ENCODE measurements around the gene FILIP1. TPM values are rescaled to one million over a fixed set of nuclear protein-coding genes. Genes with fewer than 3 reads are reported as not detected.

The FILIP1 gene, protein sequence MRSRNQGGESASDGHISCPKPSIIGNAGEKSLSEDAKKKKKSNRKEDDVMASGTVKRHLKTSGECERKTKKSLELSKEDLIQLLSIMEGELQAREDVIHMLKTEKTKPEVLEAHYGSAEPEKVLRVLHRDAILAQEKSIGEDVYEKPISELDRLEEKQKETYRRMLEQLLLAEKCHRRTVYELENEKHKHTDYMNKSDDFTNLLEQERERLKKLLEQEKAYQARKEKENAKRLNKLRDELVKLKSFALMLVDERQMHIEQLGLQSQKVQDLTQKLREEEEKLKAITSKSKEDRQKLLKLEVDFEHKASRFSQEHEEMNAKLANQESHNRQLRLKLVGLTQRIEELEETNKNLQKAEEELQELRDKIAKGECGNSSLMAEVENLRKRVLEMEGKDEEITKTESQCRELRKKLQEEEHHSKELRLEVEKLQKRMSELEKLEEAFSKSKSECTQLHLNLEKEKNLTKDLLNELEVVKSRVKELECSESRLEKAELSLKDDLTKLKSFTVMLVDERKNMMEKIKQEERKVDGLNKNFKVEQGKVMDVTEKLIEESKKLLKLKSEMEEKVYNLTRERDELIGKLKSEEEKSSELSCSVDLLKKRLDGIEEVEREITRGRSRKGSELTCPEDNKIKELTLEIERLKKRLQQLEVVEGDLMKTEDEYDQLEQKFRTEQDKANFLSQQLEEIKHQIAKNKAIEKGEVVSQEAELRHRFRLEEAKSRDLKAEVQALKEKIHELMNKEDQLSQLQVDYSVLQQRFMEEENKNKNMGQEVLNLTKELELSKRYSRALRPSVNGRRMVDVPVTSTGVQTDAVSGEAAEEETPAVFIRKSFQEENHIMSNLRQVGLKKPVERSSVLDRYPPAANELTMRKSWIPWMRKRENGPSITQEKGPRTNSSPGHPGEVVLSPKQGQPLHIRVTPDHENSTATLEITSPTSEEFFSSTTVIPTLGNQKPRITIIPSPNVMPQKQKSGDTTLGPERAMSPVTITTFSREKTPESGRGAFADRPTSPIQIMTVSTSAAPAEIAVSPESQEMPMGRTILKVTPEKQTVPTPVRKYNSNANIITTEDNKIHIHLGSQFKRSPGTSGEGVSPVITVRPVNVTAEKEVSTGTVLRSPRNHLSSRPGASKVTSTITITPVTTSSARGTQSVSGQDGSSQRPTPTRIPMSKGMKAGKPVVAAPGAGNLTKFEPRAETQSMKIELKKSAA (N-terminal part only)
- total RNA-seq = not detected
- polyA plus RNA-seq = under 1 TPM; 0.02 to 0.11 (median 0.02) TPM
- 0 to 0.07 (median 0) reads per million in 6 experiments for total RNA-seq

DNA sequence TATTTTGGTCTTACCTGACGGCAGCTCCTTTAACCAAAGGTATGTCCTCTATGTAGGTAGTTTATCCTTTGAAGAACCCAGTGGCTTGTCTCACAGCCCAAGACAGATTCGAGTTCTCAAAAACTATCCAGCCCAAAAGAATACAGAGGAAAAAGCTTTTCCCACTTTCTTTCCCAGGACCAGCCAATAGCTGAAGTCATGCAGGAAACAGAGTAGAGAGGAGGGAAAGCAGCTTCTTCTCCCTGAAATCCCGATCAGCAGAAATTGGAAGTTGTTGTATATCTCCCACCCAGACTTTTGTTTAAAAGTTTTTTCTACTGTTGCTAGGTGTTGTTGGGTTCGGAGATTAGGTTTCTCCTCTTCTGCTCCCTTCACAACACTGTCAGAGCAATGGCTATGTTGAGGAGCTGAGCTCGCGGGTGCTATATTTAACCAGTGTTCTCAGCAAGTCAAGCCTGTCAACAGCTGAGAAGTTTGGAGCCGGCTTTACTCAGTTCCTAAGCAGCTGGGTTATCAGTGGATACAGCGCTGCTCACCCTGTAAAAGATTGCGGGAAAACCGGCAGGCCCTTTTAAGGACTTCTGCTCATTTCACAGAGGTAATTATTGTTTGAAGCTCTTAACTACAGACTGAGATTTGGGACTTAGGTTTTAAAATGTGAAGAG lies at the start of gene FILIP1:
Gene FILIP1, minus strand, starts transcription at position 401 of the 665 bp plus-strand sequence. CDS start 78,828 bp downstream, outside the sequence.
- DNase-seq = no peak
- no peaks in the 10 kb centered on the region for H3K9me3 Mint-ChIP-seq
- peaks cover 7 to 66% (median 33%) of the 10 kb centered on the region in 5 donors for H3K27me3 Mint-ChIP-seq
- ATAC-seq = no peak
- H3K27ac Mint-ChIP-seq = no peak within 1 kb of the TSS
- H3K36me3 Mint-ChIP-seq = no peaks in the 10 kb centered on the region
- H3K4me1 Mint-ChIP-seq = peaks cover 0 to 2% (median 0%) of the 10 kb centered on the region in 4 donors
- POLR2A ChIA-PET = no interaction called here
- no peak within 1 kb of the TSS for H3K4me3 Mint-ChIP-seq

- Mint-ChIP-seq H3K27ac (no peak overlapping the region), H3K4me3 (no peak overlapping the region), H3K36me3 (no peaks in the 10 kb centered on the region), H3K27me3 (peaks cover 0 to 26% (median 8%) of the 10 kb centered on the region in 5 donors), H3K9me3 (peaks cover 0 to 4% (median 0%) of the 10 kb centered on the region in 9 donors), H3K4me1 (no peaks in the 10 kb centered on the region)
- DNase-seq = no peak
- ATAC-seq = no peak
- POLR2A ChIA-PET = no interaction called here
Measured at GRCh38 chr6:75543311-75543710, 49.7 kb upstream of the FILIP1 start.

GRCh38 chr6:75539136-75539535 lies 45.5 kb upstream of the FILIP1 start:
- Mint-ChIP-seq H3K4me1 (no peaks in the 10 kb centered on the region), H3K9me3 (peaks cover 0 to 4% (median 0%) of the 10 kb centered on the region in 9 donors), H3K4me3 (no peak overlapping the region), H3K27ac (no peak overlapping the region), H3K27me3 (peaks cover 2 to 30% (median 11%) of the 10 kb centered on the region in 5 donors), H3K36me3 (peaks cover 0 to 1% (median 0%) of the 10 kb centered on the region in 3 donors)
- ATAC-seq (no peak), DNase-seq (no peak)
- POLR2A ChIA-PET = no interaction called here

DNA sequence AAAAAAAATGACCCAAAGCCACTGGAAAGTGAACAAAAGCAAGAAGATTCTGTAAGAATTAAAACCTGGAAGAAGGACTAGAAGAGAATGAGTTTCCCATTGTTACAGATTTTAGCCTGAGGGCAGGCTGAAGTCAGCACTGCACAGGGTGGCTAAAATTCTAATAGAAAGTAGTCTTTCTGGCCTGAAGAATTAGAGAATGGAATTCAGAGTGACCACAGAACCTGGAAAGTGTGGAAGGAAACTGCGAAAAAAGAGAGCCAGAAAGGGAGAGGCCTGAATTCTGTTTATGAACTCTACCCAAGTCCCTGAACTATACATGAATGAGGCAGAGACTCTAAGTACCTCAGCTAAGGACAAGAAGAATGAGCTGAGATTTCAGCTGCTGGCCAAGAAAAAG lies 38.9 kb upstream of the FILIP1 start:
- Mint-ChIP-seq H3K36me3 (peaks cover 0 to 3% (median 0%) of the 10 kb centered on the region in 3 donors), H3K27ac (no peak overlapping the region)
- POLR2A ChIA-PET = no interaction called here

DNA sequence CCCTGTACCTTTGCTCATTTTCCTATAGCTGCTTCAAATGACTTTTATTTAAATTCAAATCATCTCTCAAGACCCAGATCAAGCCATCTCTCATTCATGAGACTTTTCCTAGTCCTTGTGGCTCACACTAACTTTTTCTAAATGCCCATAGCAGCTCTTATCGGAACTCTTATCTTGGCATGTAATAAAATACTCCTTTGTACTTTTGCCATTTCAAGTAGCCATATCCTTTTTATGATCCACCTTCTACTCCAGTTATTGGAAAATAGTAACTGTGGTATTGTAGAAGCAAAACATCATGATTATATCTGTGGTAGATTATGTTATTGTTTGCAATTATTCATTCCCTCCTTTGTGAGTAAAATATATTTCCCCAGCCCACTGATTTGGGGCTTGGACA lies 37.6 kb upstream of the FILIP1 start:
- POLR2A ChIA-PET = no interaction called here
- Mint-ChIP-seq H3K36me3 (peaks cover 0 to 3% (median 0%) of the 10 kb centered on the region in 3 donors), H3K27me3 (peaks cover 10 to 41% (median 20%) of the 10 kb centered on the region in 5 donors), H3K4me1 (no peaks in the 10 kb centered on the region), H3K9me3 (peaks cover 0 to 8% (median 0%) of the 10 kb centered on the region in 9 donors), H3K4me3 (no peak overlapping the region), H3K27ac (peak overlapping the region in 1 of 10 donors; percentile 35)
- ATAC-seq (no peak), DNase-seq (no peak)

More for the DNA sequence above, 38.9 kb upstream of the FILIP1 start:
- H3K4me3 Mint-ChIP-seq = no peak overlapping the region
- DNase-seq = no peak
- peaks cover 0 to 8% (median 0%) of the 10 kb centered on the region in 9 donors for H3K9me3 Mint-ChIP-seq
- ATAC-seq = no peak
- peaks cover 7 to 37% (median 20%) of the 10 kb centered on the region in 5 donors for H3K27me3 Mint-ChIP-seq
- H3K4me1 Mint-ChIP-seq = no peaks in the 10 kb centered on the region

DNA sequence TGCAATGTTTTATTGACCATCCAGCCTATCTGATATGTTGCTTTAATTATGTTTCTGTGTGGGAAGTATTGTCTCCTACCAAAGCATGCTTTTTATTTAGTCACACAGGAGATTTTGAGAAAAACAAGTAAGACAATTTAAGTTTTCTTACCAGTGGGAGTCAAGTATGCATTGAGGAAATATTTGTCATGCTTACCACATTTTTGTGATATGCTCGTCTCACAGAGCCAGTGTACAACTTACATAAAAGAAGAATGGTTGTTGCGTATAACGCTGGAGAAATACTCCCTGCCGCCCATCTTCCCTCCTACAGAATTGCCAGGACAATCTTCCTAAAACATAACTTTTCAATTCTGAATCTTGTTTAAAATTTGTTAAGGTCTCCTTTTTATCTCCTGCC lies 37.1 kb upstream of the FILIP1 start:
- Mint-ChIP-seq H3K4me1 (no peaks in the 10 kb centered on the region), H3K27ac (no peak overlapping the region), H3K36me3 (peaks cover 0 to 3% (median 0%) of the 10 kb centered on the region in 3 donors), H3K4me3 (no peak overlapping the region), H3K27me3 (peaks cover 10 to 41% (median 19%) of the 10 kb centered on the region in 5 donors), H3K9me3 (peaks cover 0 to 8% (median 0%) of the 10 kb centered on the region in 9 donors)
- DNase-seq (no peak), ATAC-seq (no peak)
- POLR2A ChIA-PET = no interaction called here

DNA sequence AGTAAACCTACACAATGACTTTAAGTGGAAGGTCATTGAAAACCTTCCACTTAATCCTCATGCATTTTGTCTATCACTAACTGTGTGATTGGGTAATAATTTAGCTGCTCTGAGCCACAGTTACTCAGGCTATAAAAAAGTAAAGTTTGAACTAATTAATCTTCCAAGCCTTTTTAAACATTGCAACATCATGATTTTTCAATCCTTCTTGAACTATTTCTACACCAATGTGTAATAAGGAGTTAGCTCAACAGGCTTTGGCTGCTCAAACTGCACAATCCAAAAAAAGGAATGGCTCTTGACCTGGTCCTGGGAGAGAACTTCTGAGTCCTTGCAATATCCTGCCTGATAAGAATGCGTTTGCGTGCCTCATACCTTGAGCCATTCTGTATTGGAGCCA lies 34.8 kb upstream of the FILIP1 start:
- no peak overlapping the region for H3K27ac Mint-ChIP-seq
- H3K4me1 Mint-ChIP-seq = no peaks in the 10 kb centered on the region
- no peak overlapping the region for H3K4me3 Mint-ChIP-seq
- peaks cover 0 to 8% (median 0%) of the 10 kb centered on the region in 9 donors for H3K9me3 Mint-ChIP-seq
- no peaks in the 10 kb centered on the region for H3K36me3 Mint-ChIP-seq
- POLR2A ChIA-PET = no interaction called here
- peaks cover 6 to 47% (median 16%) of the 10 kb centered on the region in 5 donors for H3K27me3 Mint-ChIP-seq
- DNase-seq = no peak
- ATAC-seq = no peak

DNA sequence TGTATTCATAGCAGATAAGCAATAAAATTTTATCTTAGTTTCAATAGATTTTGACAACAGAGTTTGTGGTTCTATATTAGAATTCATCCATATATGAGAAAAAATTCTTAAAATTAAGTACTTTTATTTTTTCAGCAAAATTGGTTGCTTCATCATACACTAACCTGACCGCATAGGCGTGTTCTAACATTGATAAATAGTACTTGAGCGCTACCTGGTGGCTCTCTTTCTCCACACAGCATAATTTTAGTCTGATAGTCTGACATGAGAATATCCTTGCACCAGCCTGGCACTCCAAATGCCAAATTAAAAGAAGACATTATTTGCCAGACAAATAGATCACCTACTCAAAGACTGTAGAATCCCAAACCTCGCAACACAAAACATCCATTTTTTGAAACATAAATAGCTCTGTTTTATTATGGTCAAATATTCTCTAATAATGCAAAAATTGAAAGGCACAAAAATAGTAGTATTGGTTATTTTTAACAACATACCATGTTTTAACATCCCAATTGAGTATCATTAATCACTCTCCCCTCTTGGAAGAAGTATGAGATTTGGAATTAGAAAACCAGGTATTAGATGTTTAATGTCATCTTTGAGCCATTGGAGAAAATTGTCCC lies 33.0 kb upstream of the FILIP1 start:
- H3K4me1 Mint-ChIP-seq = no peaks in the 10 kb centered on the region
- POLR2A ChIA-PET = no interaction called here
- H3K27ac Mint-ChIP-seq = no peak overlapping the region
- peaks cover 5 to 37% (median 14%) of the 10 kb centered on the region in 5 donors for H3K27me3 Mint-ChIP-seq
- peak; percentile 69 to 80 for ATAC-seq
- no peaks in the 10 kb centered on the region for H3K9me3 Mint-ChIP-seq
- no peak overlapping the region for H3K4me3 Mint-ChIP-seq
- no peaks in the 10 kb centered on the region for H3K36me3 Mint-ChIP-seq
- DNase-seq = peak; percentile 4 to 74 (median 41)

- no peaks in the 10 kb centered on the region for H3K9me3 Mint-ChIP-seq
- H3K4me3 Mint-ChIP-seq = no peak overlapping the region
- POLR2A ChIA-PET = no interaction called here
- peaks cover 1 to 32% (median 14%) of the 10 kb centered on the region in 5 donors for H3K27me3 Mint-ChIP-seq
- H3K4me1 Mint-ChIP-seq = no peaks in the 10 kb centered on the region
- ATAC-seq (no peak), DNase-seq (no peak)
- no peak overlapping the region for H3K27ac Mint-ChIP-seq
- no peaks in the 10 kb centered on the region for H3K36me3 Mint-ChIP-seq
Measured at GRCh38 chr6:75525682-75526081, 32.1 kb upstream of the FILIP1 start.

DNA sequence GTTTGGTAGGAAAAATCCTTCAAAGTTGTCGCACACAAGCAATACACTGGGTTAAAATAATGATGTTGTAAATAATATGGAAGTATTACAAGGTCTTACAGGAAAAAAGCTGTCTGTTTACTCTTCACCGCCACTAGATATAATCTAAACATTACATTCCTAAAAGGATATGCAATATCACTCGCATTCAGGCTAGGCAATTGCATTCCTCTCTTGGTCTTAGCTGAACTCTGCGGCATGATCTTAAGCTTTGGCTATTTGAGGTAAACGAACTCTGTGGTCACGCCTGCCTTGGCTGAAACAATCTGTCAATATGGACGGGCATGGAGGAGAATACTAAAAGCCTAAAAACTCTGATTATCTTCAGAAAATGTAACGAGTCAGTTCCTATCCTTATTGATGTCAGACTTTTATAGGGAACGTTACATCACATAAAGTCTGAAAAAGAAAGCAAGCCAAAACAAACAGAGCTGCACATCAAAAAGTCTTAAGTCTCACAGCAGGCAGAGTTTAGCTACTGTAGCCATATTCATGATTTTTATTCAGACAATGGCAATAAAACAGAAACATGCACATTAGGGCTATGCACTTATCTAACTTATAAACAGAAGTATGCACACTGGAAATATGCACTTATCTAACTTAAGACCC lies 30.8 kb upstream of the FILIP1 start:
- H3K4me3 Mint-ChIP-seq = no peak overlapping the region
- no peaks in the 10 kb centered on the region for H3K36me3 Mint-ChIP-seq
- H3K27ac Mint-ChIP-seq = no peak overlapping the region
- H3K9me3 Mint-ChIP-seq = no peaks in the 10 kb centered on the region
- ATAC-seq (no peak), DNase-seq (no peak)
- peaks cover 0 to 28% (median 14%) of the 10 kb centered on the region in 5 donors for H3K27me3 Mint-ChIP-seq
- no peaks in the 10 kb centered on the region for H3K4me1 Mint-ChIP-seq
- POLR2A ChIA-PET = no interaction called here

DNA sequence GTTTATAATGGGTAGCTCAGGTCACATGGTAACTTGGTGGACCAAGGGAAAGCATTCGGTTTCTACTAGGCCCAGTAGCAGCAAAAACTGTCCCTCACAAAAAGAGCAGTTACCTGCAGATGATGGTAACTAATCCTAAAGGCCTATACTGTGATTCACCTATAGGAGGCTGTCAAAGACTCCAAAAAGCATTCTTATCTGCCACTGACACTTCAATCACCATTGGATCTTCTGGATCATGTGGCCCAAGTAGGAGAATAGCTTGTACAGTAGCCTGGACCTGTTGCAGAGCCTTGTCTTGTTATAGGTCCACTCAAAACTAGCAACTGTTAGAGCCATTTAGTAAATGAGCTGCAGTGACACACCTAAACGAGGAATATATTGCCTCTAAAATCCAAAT lies 23.2 kb upstream of the FILIP1 start:
- Mint-ChIP-seq H3K9me3 (no peaks in the 10 kb centered on the region), H3K27me3 (peaks cover 0 to 13% (median 0%) of the 10 kb centered on the region in 5 donors), H3K4me1 (no peaks in the 10 kb centered on the region), H3K36me3 (no peaks in the 10 kb centered on the region), H3K27ac (no peak overlapping the region), H3K4me3 (no peak overlapping the region)
- DNase-seq (no peak), ATAC-seq (no peak)
- POLR2A ChIA-PET = no interaction called here

Data from naive thymus-derived CD8-positive, alpha-beta T cell (primary cell).